Natural killer cell (primary cell): ENCODE data around the gene NOP14. TPM values are rescaled to one million over a fixed set of nuclear protein-coding genes. Genes with fewer than 3 reads are reported as not detected.

Experiments
- ATAC-seq, 3 donors: fragments of 150-1000 bp in 2 of 3; fragments of 200-7000 bp in 1 of 3; cut with Tn5 transposase; 1 replicate in 1 of 3; 2 replicates in 2 of 3; pipeline ENCODE4 v1.10.0; 2021; ENCODE audit warnings: mild to moderate bottlenecking in 2 of 3, moderate library complexity in 2 of 3
- DNase-seq, 2 donors: peaks; one replicate each; pipeline versions ENCODE4 v3.0.0 to v3.0.0-alpha.2; 2013 to 2021; ENCODE audit warnings: mixed read lengths in 1 of 2
- H3K27ac ChIP-seq: one replicate; pipeline ENCODE4 v1.5.1; 2013; ENCODE audit warnings: mild to moderate bottlenecking, low read length
- H3K27me3 ChIP-seq: one replicate; pipeline ENCODE4 v1.6.1; 2013; ENCODE audit warnings: low read length; ENCODE audit not compliant: control insufficient read depth, insufficient read depth
- H3K36me3 ChIP-seq: one replicate; pipeline ENCODE4 v1.6.1; 2013; ENCODE audit warnings: low read length; ENCODE audit not compliant: control insufficient read depth, insufficient read depth
- H3K4me1 ChIP-seq: one replicate; pipeline ENCODE4 v1.6.1; 2013; ENCODE audit warnings: low read length; ENCODE audit not compliant: control insufficient read depth, insufficient read depth
- H3K4me3 ChIP-seq: one replicate; pipeline ENCODE4 v1.5.1; 2013; ENCODE audit warnings: low read length
- H3K9me3 ChIP-seq: one replicate; pipeline ENCODE4 v1.6.1; 2013; ENCODE audit warnings: low read length; ENCODE audit not compliant: control insufficient read depth, insufficient read depth
- H3K27ac Mint-ChIP-seq, 2 donors: one replicate each; pipeline ENCODE4 v1.8.0; 2022; ENCODE audit warnings: mild to moderate bottlenecking in 2 of 2, mixed read lengths in 2 of 2, moderate library complexity in 1 of 2
- H3K27me3 Mint-ChIP-seq, 2 donors: one replicate each; pipeline ENCODE4 v1.8.0; 2022; ENCODE audit warnings: low read depth in 2 of 2, mixed read lengths in 2 of 2
- H3K36me3 Mint-ChIP-seq: one replicate; pipeline ENCODE4 v1.8.0; 2022; ENCODE audit warnings: mixed read lengths
- H3K4me1 Mint-ChIP-seq, 2 donors: one replicate each; pipeline ENCODE4 v1.8.0; 2022; ENCODE audit warnings: mixed read lengths in 2 of 2
- H3K4me3 Mint-ChIP-seq: one replicate; pipeline ENCODE4 v1.8.0; 2022; ENCODE audit warnings: mild to moderate bottlenecking, moderate library complexity, mixed read lengths
- H3K9me3 Mint-ChIP-seq, 2 donors: one replicate each; pipeline ENCODE4 v1.8.0; 2022; ENCODE audit warnings: mixed read lengths in 2 of 2
- CTCF ChIP-seq: fragments of 200-600 bp; IDR thresholded peaks from one replicate; pipeline ENCODE4 v1.8.0; 2022; ENCODE audit warnings: antibody characterized with exemption
- WGBS: methylation state at CpG from one replicate; pipeline ENCODE4 v1.1.7; 2013; ENCODE audit warnings: missing lambda C conversion rate; ENCODE audit not compliant: insufficient coverage; 5-methylcytosine and 5-hydroxymethylcytosine counted together
- intact Hi-C: fragments of 100-400 bp; cut with micrococcal nuclease; formaldehyde crosslinking; loops from one replicate; pipeline ENCODE4 v1.14.2; 2022
- total RNA-seq, 4 donors: library from RNA; stranded (reverse); fragments of 120-200 nt in 1 of 4; gene quantifications; one replicate each; pipeline versions ENCODE4 v1.2.3 to v1.2.4, GENCODE V29; 2013 to 2022

Gene NOP14
- total RNA-seq, 3 donors from 2014 or later (not counting 1 experiment from before 2014, with no cell fraction given), result 20.9 to 25.0 (median 21.1) TPM

GRCh38 chr4:2949782-2950125 lies 13.5 kb downstream of the NOP14 start:
- TF ChIP-seq CTCF, result no peak
- Histone ChIP-seq H3K27ac (no peak overlapping the region), H3K9me3 (no peaks in the 10 kb centered on the region), H3K27me3 (no peaks in the 10 kb centered on the region), H3K4me1 (no peaks in the 10 kb centered on the region), H3K4me3 (no peak overlapping the region), H3K36me3 (peaks cover 75% of the 10 kb centered on the region)
- no peak for ATAC-seq
- H3K9me3 Mint-ChIP-seq, result no peaks in the 10 kb centered on the region
- intact Hi-C loops, result no loop called here
- peaks cover 0 to 15% of the 10 kb centered on the region in 2 donors for H3K4me1 Mint-ChIP-seq
- H3K27ac Mint-ChIP-seq, result peak overlapping the region in 1 of 2 donors; percentile 24
- no peak overlapping the region for H3K4me3 Mint-ChIP-seq
- no peak for DNase-seq
- H3K27me3 Mint-ChIP-seq, result no peaks in the 10 kb centered on the region
- H3K36me3 Mint-ChIP-seq, result peaks cover 33% of the 10 kb centered on the region
- WGBS, result 96% methylated on average over 11 of the region's 11 CpGs

DNA sequence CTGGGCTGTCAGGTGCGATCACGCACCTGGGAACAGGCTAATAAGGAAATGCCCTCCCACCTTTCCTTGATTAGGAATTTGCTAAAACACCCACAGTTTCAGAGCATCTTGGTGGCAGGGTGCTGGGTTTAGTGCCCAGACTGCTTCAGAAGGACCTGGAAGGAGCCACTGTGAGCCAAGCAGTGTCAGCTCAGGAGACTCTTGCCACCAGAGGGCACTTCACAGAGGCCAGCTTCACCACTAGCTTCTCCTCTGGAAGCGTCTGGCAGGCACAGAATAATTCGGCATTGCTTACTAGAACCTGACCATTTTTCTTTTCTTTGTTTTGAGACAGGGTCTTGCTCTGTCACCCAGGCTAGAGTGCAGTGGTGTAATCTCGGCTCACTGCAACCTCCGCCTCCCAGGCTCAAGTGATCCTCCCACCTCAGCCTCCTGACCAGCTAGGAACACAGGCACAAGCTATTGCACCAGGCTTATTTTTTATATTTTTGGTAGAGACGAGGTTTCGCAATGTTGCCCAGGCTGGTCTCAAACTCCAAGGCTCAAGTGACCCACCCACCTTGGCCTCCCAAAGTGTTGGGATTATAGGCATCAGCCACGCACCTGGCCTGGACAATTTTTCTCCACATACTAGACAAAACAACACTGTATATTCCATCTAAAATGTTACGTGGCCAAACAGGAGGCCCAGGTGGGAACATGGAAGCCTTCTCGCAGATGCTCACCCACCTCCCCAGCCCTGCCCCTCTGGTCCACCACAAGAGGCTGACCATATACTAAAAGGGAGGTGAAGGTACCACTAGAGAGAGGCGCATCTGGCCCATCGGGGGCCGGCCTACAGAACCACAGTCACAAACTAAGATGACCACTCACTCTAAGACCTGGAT lies 14.1 kb downstream of the NOP14 start:
- Mint-ChIP-seq H3K4me1 (peaks cover 0 to 10% of the 10 kb centered on the region in 2 donors), H3K27ac (no peak overlapping the region), H3K4me3 (no peak overlapping the region), H3K27me3 (no peaks in the 10 kb centered on the region), H3K9me3 (no peaks in the 10 kb centered on the region), H3K36me3 (peaks cover 33% of the 10 kb centered on the region)
- peaks cover 78% of the 10 kb centered on the region for H3K36me3 ChIP-seq
- H3K4me3 ChIP-seq, result no peak overlapping the region
- TF ChIP-seq CTCF, result no peak
- WGBS, result 95% methylated on average over 14 of the region's 14 CpGs
- DNase-seq, result peak in 1 of 2 donors; percentile 42
- no peaks in the 10 kb centered on the region for H3K9me3 ChIP-seq
- peak in 1 of 3 donors; percentile 40 for ATAC-seq
- no peaks in the 10 kb centered on the region for H3K27me3 ChIP-seq
- no peak overlapping the region for H3K27ac ChIP-seq
- no peaks in the 10 kb centered on the region for H3K4me1 ChIP-seq
- intact Hi-C loops, result no loop called here

- Histone ChIP-seq H3K27me3 (no peaks in the 10 kb centered on the region), H3K27ac (no peak overlapping the region), H3K4me3 (no peak overlapping the region), H3K4me1 (peaks cover 4% of the 10 kb centered on the region), H3K36me3 (peaks cover 74% of the 10 kb centered on the region), H3K9me3 (no peaks in the 10 kb centered on the region)
- no peak for ATAC-seq
- no peak overlapping the region for H3K27ac Mint-ChIP-seq
- no peaks in the 10 kb centered on the region for H3K27me3 Mint-ChIP-seq
- peaks cover 0 to 13% of the 10 kb centered on the region in 2 donors for H3K4me1 Mint-ChIP-seq
- H3K36me3 Mint-ChIP-seq, result peaks cover 25% of the 10 kb centered on the region
- no peaks in the 10 kb centered on the region for H3K9me3 Mint-ChIP-seq
- intact Hi-C loops, result no loop called here
- 96% methylated on average over 11 of the region's 11 CpGs for WGBS
- no peak for TF ChIP-seq CTCF
- DNase-seq, result no peak
- H3K4me3 Mint-ChIP-seq, result no peak overlapping the region
Observed at GRCh38 chr4:2947926-2948325, 15.3 kb downstream of the NOP14 start.
